NCI-H128 (cell line): Measurements from ENCODE around the gene DCAF5.
A peak's percentile ranks its signal among the peaks of the same experiment; 100 is the strongest.

ENCODE experiments used
- DNase-seq: peaks from one replicate; lab custom pipeline; 2025; ENCODE audit not compliant: unreplicated experiment; lab: John Stamatoyannopoulos, UW

DCAF5 gene

GRCh38 chr14:69149461-69150244 lies 3.3 kb downstream of the DCAF5 start:
- no peak for DNase-seq

DNA sequence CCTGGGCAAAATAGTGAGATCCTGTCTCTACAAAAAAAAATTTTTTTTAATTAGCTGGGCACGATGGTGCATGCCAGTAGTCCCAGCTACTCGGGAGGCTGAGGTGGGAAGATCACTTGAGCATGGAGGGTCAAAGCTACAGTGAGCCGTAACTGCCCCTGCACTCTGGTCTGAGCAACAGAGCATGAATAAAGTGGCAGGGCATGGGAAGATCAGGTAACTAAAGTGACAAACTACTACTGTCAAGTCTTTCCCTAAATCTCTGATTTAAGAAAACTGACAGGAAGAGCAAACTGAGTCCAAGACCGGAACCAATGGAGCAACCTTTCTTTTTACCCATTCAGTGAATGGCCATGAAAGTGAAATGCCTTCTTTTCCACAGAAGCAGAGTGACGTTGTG lies 10.8 kb downstream of the DCAF5 start:
- no peak for DNase-seq

- no peak for DNase-seq
Measured at GRCh38 chr14:69141550-69141949, 11.4 kb downstream of the DCAF5 start.

DNA sequence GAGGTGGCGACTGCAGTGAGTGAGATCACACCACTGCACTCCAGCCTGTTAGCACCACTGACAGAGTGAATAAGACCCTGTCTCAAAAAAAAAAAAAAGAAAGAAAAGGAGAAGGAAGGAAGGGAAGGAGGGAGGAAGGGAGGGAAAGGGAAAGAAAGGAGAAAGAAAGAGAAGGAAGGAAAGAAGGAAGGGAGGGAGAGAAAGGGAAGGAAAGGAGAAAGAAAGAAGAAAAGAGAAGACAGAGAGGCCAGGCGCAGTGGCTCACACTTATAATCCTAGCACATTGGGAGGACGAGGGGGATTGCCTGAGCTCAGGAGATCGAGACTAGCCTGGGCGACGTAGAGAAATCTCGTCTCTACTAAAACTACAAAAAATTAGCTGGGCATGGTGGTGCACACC lies 13.2 kb downstream of the DCAF5 start:
- DNase-seq: no peak

DNA sequence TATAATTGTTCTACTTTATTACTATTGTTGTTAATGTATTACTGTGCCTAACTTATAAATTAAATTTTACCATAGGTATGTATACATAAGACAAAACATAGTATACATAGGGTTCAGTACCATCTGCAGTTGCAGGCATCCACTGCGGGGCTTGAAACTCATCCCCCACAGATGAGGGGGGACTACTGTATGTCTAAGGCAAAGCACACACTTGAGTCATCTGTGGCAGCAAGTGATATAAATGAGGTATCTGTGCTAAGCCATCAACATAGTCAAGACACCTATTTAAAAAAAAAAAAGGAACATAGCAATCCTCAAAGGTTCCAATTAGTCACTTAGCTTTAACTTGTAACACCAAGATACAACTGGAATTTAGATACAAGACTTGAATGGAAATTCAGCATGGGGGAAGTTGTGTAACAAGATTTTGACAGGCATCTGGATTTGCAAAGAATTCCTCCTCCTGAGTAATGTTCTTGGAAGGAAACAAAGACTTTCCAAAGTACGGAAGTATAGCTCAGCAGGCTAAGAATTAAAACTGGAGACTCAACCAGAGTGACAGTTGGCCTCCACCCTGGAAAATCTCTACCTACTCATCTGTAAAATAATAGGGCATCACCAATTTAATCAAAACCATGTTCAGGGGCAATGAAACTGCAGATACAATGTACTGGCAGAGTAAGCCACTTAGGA lies 14.9 kb downstream of the DCAF5 start:
- no peak for DNase-seq

DNA sequence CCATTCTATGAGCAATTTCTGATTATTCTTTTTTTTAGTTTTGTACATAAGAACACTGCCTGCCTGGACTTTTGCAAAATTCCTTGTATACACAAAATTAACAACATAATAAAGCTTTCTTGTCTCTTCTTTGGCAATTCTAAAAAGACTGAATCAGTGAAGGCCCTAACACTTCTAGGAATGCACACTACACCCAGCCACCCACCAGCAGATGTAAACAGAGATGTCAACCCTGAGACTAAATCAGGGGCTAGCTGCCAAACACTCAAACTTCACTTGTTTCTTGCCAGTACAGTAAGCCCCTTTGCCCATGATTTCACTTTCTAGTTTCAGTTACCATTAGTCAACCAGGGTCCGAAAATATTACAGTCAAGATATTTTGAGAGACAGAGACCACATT lies 15.5 kb downstream of the DCAF5 start:
- no peak for DNase-seq

GRCh38 chr14:69135133-69135532 lies 17.8 kb downstream of the DCAF5 start:
- peak; percentile 28 for DNase-seq

GRCh38 chr14:69133206-69134125 lies 19.5 kb downstream of the DCAF5 start:
- DNase-seq: no peak

DNA sequence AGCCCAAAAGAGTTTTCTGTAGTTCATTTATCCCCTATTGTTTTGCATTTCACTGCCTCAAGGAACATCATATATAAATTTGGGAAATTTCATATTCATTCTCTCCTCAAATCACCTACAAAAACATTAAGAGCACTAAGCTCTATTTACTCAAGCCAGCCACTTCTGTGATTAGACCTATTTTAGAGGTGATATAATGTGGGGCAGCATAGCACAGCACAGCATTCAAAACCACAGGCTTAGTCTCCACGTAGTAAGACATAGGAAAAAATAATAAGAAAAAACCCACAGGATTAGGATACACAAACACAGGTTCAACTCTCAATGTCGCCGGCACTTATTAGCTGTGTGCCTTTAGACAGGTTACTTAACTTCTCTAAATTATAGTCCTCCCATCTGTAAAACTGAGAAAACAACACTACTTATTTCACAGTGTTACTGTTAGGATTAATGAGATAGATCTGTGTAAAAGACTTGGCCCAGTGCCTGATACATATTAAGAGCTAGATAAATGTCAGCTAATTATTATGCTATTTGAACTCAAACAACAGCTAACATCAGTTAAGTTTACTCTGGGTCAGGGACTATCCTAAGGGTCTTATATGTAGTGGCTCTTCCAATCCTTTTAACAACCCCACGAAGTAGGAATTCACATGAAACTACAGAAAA lies 20.3 kb downstream of the DCAF5 start:
- DNase-seq: no peak

GRCh38 chr14:69131176-69131575 lies 21.7 kb downstream of the DCAF5 start:
- DNase-seq: no peak

DNA sequence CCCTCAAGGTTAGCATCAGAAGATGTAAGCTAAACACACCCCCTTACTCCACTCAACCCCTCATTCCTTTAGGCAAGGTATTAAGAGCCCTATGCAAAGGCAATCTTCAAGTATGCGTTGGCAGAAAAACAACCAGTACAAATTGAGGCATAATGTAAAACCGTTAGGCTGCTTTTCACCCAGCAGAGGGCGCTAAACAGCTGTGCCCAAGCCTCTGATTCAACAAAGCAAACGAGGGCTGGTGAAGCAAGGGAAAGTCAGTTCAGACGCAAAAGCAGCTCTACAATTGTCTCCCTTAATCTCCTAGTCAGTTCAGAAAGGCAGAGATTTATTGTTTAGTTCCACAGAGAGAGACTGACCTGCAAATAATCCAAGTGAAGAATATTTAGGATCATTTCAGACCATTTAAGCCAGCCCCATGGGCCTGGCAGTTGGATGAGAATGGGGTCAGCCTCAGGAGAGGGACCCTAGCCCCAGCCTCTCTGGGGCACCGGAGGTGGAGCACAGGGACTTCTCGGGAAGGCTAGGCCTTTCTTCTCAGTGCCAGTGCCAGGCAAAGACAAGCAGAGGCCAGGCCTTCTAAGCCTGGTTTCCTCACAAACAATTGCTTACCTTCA lies 23.5 kb downstream of the DCAF5 start:
- peak; percentile 63 for DNase-seq

DNA sequence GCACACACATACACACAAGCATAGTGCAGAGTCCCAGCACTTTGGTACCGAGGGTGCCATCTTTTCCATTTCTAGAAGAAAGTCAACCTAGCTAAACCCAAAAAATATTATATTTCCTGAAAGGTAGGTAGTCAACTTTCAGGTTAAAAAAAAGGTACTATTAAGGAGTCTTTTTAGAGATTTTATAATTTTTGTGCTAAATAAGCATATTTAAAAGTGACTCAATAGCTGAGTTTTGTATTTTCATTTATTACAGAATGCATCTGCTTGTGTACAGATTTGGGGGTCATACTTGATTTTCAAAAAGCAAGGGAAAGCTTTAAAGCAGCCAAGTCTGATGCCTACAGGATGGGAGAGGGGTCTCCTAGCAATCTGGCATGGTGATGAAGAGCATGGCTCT lies 34.6 kb downstream of the DCAF5 start:
- no peak for DNase-seq

GRCh38 chr14:69117020-69117767 lies 35.7 kb downstream of the DCAF5 start:
- no peak for DNase-seq

GRCh38 chr14:69115407-69116185 lies 37.3 kb downstream of the DCAF5 start:
- DNase-seq: no peak

DNA sequence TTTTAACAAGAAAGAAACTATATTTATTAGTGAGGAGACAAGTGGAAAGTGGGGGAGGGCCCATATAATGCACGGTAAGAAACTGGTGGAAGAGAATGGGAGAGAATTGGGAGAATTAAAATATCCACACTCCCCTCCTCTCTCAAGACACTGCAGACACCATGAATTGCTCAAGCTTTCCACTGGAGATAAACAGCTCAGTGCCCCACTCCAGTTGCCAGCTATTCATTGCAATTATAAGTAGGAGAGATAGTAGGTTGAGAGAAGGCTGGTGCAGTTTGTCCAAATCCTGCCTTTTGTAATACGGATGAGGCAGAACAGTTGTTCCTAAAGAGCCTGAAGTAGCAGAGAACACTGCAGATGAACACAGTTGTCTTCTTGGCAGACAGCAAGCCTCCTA lies 38.2 kb downstream of the DCAF5 start:
- DNase-seq: no peak

- DNase-seq: no peak
Measured at GRCh38 chr14:69108358-69108757, 44.6 kb downstream of the DCAF5 start.

DNA sequence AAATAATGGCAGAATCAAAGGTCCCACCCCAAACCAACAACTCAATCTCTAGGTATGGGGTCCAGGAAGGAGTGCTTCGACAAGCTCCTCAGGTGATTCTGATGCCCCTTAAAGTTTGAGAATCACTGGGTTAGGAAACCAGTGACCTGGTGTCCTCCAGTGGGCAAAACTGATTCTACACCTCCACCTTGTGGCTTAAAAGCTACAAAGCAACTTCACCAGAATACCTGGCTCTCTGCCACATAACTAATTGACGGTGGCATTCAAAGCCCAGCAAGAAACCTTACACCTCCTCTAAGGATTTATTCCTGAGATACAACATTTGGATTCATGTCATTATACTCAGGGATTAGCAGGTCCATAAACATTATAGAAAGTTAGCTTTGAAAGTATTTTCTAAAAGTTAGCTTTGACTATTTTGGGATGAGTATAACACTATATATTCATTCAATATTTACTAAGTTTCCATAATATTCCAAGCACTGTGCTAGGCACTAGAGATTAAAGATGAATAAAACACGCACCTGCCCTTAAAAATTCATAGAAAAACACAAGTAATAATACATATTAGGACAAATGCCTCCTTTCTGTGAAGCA lies 45.4 kb downstream of the DCAF5 start:
- DNase-seq: peak; percentile 48

- no peak for DNase-seq
Measured at GRCh38 chr14:69106451-69106850, 46.5 kb downstream of the DCAF5 start.

- no peak for DNase-seq
Measured at GRCh38 chr14:69105326-69105725, 47.6 kb downstream of the DCAF5 start.
